Right cardiac atrium (tissue), 5 donors: ENCODE data around the gene BEND6. TPM values are rescaled to one million over a fixed set of nuclear protein-coding genes. Genes with fewer than 3 reads are reported as not detected.

Experiments
- ATAC-seq, 2 donors: fragments of 200-7000 bp; cut with Tn5 transposase; one replicate each; pipeline versions ENCODE4 v1.8.0 to v1.9.1; 2020; ENCODE audit warnings: moderate library complexity in 2 of 2, mild to moderate bottlenecking in 1 of 2
- DNase-seq, 3 donors: peaks; one replicate each; pipeline ENCODE4 v3.0.0-alpha.2; 2020
- H3K27ac ChIP-seq: one replicate; pipeline ENCODE4 v1.5.1; 2013; ENCODE audit warnings: mild to moderate bottlenecking, low read length, control low read depth, moderate library complexity
- H3K27me3 ChIP-seq: one replicate; pipeline ENCODE4 v1.6.1; 2013; ENCODE audit not compliant: control insufficient read depth, insufficient read depth
- H3K4me1 ChIP-seq: one replicate; pipeline ENCODE4 v1.6.1; 2013; ENCODE audit warnings: low read length; ENCODE audit not compliant: control insufficient read depth, insufficient read depth
- H3K4me3 ChIP-seq: one replicate; pipeline ENCODE4 v1.5.1; 2013; ENCODE audit warnings: low read length, control low read depth
- H3K9me3 ChIP-seq: one replicate; pipeline ENCODE4 v1.6.1; 2013; ENCODE audit warnings: low read length; ENCODE audit not compliant: control insufficient read depth
- WGBS: extraction: QIAGEN DNeasy Blood & Tissue Kit; methylation state at CpG from one replicate; pipeline ENCODE4 v1.1.7; 2013; 5-methylcytosine and 5-hydroxymethylcytosine counted together
- intact Hi-C, 4 donors: fragments of 100-400 bp; cut with DNase I; formaldehyde crosslinking; loops; one replicate each; pipeline versions ENCODE4 v1.11.0 to v1.14.0; 2022 to 2023
- polyA plus RNA-seq: library from polyadenylated mRNA; stranded (reverse); fragments of 200-250 nt; gene quantifications from one replicate; pipeline ENCODE4 v1.2.3, GENCODE V29; 2013
- total RNA-seq, 4 donors: library from RNA; stranded (reverse); fragmentation: NEBNext Ultra II Directional; extraction: Animal tissue kit (Norgen Biotek cat#: 25700); gene quantifications; one replicate each; pipeline ENCODE4 v1.2.1, GENCODE V29; 2021
- donor health status: healthy with polysubstance abuse.
- donor health status: DM: no; HTN: yes; CAD: no.
- donor health status: DM: no; HTN: no; CAD: no.
- donor health status: DM: no; HTN: yes; CAD: no; lungs with severe emphysema.
- donor health status: DM: yes; HTN: yes; CAD: no.

Gene BEND6
- total and polyA plus RNA-seq, 5 donors, result 0.70 to 2.4 (median 1.3) TPM

DNA sequence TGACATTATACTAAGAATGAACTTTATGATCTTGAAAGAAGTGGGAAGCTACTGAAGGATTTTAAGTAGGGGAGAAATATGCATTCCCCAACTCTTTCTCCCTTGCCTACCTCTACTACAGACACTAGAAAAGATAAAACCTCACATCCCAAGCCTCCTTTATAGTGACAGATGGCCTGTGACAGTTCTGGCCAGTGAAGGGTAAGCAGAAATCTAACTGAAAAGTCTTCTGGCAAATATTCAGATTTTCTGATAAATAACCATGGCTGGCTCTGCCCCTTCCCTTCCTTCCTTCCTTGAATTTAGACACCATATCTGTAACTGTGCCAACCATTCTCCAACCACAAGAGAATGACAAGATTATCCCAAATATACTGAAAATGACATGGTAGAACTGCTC is 10.2 kb upstream of the BEND6 start:
- no peak overlapping the region for H3K4me3 ChIP-seq
- no peak for ATAC-seq
- H3K27me3 ChIP-seq, result no peaks in the 10 kb centered on the region
- no peaks in the 10 kb centered on the region for H3K9me3 ChIP-seq
- H3K4me1 ChIP-seq, result no peaks in the 10 kb centered on the region
- intact Hi-C loops, result no loop called here
- no peak overlapping the region for H3K27ac ChIP-seq
- DNase-seq, result no peak

GRCh38 chr6:56946368-56946767 is 8.5 kb upstream of the BEND6 start:
- Histone ChIP-seq H3K27me3 (no peaks in the 10 kb centered on the region), H3K4me1 (no peaks in the 10 kb centered on the region), H3K9me3 (no peaks in the 10 kb centered on the region), H3K4me3 (no peak overlapping the region), H3K27ac (no peak overlapping the region)
- intact Hi-C loops, result no loop called here
- DNase-seq (no peak), ATAC-seq (no peak)
- WGBS, result 89% methylated on average over 2 of the region's 2 CpGs

DNA sequence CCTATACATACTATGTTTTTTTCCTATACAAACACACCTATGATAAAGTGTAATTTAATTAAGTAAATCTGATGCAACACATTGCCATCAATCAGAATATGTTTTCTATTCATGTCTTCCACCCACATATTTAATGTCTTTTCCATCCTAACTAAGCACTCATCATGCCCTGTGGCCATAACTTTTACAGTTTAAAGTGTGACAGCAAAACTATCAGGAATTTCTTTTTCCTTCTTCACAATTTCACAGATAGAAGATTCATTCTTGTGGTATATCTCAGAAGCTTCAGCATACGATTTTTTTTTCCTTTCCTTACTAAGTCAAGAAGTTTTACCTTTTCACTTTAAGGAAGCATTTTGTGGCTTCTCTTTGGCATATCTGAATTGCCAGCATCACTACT is 7.0 kb upstream of the BEND6 start:
- DNase-seq (no peak), ATAC-seq (no peak)
- intact Hi-C loops, result no loop called here
- Histone ChIP-seq H3K4me1 (no peaks in the 10 kb centered on the region), H3K27ac (no peak overlapping the region), H3K27me3 (no peaks in the 10 kb centered on the region), H3K9me3 (no peaks in the 10 kb centered on the region), H3K4me3 (no peak overlapping the region)
- 47% methylated on average over 1 of the region's 1 CpG for WGBS

DNA sequence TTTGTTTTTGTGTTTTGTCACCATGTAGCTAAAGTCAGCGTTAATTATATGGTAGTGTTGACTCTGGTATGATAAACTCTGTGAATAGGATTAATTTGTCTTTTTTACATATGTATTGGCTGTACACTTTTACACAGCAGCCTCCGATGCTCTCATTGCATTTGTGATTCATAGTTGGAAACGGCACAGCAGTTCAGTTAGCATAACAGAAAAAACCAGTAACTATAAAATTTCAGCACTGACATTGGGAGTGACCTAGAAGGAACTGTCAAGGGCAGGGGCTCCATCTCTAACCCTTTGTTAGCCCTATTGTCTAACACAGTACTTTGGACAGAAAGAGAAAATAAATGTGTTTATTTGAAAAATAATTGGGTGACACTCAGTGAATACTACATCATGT is 5.6 kb upstream of the BEND6 start:
- Histone ChIP-seq H3K9me3 (no peaks in the 10 kb centered on the region), H3K27ac (no peak overlapping the region), H3K27me3 (no peaks in the 10 kb centered on the region), H3K4me3 (no peak overlapping the region), H3K4me1 (no peaks in the 10 kb centered on the region)
- DNase-seq (no peak), ATAC-seq (no peak)
- intact Hi-C loops, result no loop called here
- WGBS, result 68% methylated on average over 3 of the region's 3 CpGs

DNA sequence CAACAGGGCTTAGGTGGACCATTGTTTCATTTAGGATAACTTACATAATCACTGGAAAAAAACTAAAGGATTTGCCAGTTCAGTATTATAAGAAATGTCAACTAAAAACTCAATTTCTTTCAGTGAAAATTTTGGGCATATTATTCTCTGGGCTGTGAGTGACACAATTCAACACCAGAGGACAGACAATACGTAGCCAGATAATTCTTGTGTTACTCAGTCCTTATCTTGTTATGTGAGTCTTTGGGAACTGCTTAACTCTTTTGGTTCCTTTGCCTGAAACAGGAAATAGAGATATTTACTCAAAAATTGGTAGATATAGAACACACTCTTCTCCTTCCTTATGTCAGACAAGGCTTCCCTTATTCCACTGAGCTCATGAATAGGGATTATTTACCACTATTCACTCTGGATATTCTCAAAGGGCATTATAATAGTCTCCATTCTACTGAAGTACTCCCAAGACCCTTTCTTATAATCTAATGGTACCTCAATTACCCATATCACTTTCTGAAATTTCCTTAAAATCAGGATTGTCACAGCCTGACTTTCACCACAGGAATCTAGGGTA is 4.9 kb upstream of the BEND6 start:
- no peak for DNase-seq
- Histone ChIP-seq H3K27me3 (no peaks in the 10 kb centered on the region), H3K27ac (no peak overlapping the region), H3K4me3 (no peak overlapping the region), H3K4me1 (no peaks in the 10 kb centered on the region), H3K9me3 (no peaks in the 10 kb centered on the region)
- 15% methylated on average over 1 of the region's 1 CpG for WGBS
- intact Hi-C loops, result no loop called here
- ATAC-seq, result no peak

DNA sequence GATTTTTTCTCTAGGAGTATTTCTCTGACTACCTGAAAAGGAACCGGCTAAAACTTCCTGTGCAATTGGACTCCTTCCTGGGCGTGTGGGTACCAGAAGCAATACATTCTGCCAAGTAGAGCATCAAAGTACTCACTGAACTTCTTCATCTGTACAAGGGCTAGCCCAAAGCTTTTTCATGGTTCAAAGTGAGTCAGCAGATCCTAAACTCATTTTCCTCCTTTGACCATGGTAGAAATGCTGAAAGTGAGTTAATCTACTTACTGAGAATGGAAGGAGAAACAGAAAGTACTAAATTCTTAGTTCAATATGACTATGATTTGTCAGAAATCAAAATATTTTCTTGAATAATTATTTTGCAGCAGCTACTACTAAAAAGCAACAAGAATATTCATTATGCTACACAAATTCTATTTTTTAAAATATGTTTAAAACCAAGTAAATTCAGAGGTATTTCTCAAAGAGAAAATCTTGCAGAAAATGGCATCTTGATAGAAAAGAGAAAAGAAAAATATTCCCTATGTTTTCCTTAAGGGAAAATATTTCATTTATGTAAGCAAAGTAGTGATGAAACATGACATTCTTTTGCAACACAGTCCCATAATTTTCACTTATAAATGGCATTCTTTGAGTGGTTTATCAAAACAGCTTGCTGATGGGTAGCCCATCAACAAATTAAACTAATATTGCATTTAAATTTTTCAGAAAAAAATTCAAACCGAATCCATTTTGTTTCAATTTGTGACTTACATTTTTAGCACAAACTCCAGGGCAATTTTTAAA is 3.7 kb upstream of the BEND6 start:
- intact Hi-C loops, result no loop called here

GRCh38 chr6:56953597-56954402 is 1.1 kb upstream of the BEND6 start:
- no peak for DNase-seq
- intact Hi-C loops, result no loop called here
- 2% methylated on average over 42 of the region's 42 CpGs for WGBS
- Histone ChIP-seq H3K4me1 (no peaks in the 10 kb centered on the region), H3K4me3 (peak overlapping the region; percentile 74), H3K9me3 (no peaks in the 10 kb centered on the region), H3K27me3 (no peaks in the 10 kb centered on the region), H3K27ac (no peak overlapping the region)
- ATAC-seq, result no peak

More for the DNA sequence above, 3.7 kb upstream of the BEND6 start:
- Histone ChIP-seq H3K27me3 (no peaks in the 10 kb centered on the region), H3K27ac (no peak overlapping the region), H3K4me1 (no peaks in the 10 kb centered on the region), H3K4me3 (no peak overlapping the region), H3K9me3 (no peaks in the 10 kb centered on the region)
- ATAC-seq, result no peak
- 61% methylated on average over 3 of the region's 3 CpGs for WGBS
- no peak for DNase-seq

GRCh38 chr6:56955171-56956155 is 556 bp downstream of the BEND6 start:
- Histone ChIP-seq H3K4me1 (no peaks in the 10 kb centered on the region), H3K27me3 (no peaks in the 10 kb centered on the region), H3K9me3 (no peaks in the 10 kb centered on the region), H3K27ac (no peak overlapping the region), H3K4me3 (peak overlapping the region; percentile 74)
- intact Hi-C loops, result loop anchor here in 1 of 4 donors (5.0 kb wide), 1 partner anchor 48 kb away; no protein-coding TSS in a partner anchor
- peak; percentile 78 to 93 (median 90) for DNase-seq
- ATAC-seq, result peak; percentile 83 to 88
- 2% methylated on average over 57 of the region's 57 CpGs for WGBS

DNA sequence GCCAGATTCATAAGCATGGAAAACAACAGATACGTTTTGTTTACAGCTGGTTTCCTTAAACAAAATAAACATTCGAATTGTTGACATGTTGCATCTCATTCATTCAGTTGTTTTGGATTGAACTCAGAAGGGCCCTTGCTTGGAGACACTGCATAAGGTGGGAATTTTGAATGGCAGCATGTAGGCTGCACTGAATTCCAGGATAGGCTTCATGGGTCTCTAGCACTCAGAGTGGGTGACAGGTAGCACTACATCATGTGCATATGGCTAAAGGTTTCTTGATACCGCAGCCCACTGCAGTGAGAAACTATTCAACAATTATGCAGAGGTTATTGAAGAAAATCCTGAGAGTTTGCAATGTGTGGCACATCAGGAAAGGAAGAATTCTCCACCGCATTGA is 1.6 kb downstream of the BEND6 start:
- Histone ChIP-seq H3K27me3 (no peaks in the 10 kb centered on the region), H3K4me3 (no peak overlapping the region), H3K27ac (no peak overlapping the region), H3K4me1 (no peaks in the 10 kb centered on the region), H3K9me3 (no peaks in the 10 kb centered on the region)
- DNase-seq (no peak), ATAC-seq (no peak)
- WGBS, result 78% methylated on average over 4 of the region's 4 CpGs
- intact Hi-C loops, result loop anchor here in 1 of 4 donors (5.0 kb wide), 1 partner anchor 49 kb away; no protein-coding TSS in a partner anchor

- no peaks in the 10 kb centered on the region for H3K9me3 ChIP-seq
Measured at GRCh38 chr6:56957856-56958255, 2.9 kb downstream of the BEND6 start.

More at GRCh38 chr6:56957856-56958255, 2.9 kb downstream of the BEND6 start:
- H3K4me1 ChIP-seq, result no peaks in the 10 kb centered on the region
- 89% methylated on average over 2 of the region's 2 CpGs for WGBS
- H3K27me3 ChIP-seq, result no peaks in the 10 kb centered on the region
- no peak overlapping the region for H3K27ac ChIP-seq
- no peak overlapping the region for H3K4me3 ChIP-seq
- ATAC-seq, result no peak
- DNase-seq, result no peak
- intact Hi-C loops, result loop anchor here in 1 of 4 donors (5.0 kb wide), 1 partner anchor 51 kb away; no protein-coding TSS in a partner anchor
